Measurements from ENCODE around the gene KLHL29.

KLHL29 gene

DNA sequence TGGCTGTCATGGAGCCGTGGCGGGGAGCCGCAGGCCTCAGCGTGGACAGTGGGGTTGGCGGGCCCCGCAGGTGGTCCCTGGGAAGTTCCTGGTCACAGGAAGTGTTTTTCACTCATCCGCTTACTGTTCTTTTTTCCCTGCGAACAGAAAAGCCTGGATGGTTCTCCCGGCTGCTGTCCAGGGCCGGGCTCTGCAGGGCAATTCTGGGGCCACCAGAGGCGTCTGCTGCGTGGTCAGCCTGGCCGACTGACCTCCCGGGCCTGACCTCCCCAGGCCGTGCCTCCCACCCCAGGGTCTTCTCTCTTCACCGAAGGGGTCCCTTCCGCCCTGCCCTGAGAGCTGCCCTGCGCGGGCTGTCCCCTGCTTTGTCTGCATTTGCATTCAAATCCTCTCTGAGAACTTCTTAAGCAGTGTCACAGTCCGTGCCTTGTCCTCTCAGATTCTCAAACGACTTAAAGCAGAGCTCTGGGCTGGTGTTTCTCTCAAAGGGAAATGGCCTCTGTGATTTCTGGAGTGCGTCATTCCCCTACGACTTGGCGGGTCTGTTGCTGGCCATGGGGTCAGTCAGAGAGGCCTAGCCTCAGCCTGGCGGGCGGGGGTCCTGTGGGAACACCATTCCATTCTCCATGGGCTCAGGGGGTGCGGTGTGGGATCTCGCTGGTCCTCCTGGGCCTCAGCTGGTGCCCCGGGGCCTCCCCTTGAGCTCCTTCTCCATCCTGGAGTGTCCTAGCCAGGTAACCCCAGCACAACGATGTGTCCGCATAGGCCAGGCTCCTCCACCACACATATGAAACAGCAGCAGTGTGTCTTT lies 38.3 kb downstream of the KLHL29 start:
- no peak for DNase-seq

GRCh38 chr2:23423873-23424680 lies 39.1 kb downstream of the KLHL29 start:
- no peak for DNase-seq

GRCh38 chr2:23425338-23425871 lies 40.4 kb downstream of the KLHL29 start:
- DNase-seq = no peak

DNA sequence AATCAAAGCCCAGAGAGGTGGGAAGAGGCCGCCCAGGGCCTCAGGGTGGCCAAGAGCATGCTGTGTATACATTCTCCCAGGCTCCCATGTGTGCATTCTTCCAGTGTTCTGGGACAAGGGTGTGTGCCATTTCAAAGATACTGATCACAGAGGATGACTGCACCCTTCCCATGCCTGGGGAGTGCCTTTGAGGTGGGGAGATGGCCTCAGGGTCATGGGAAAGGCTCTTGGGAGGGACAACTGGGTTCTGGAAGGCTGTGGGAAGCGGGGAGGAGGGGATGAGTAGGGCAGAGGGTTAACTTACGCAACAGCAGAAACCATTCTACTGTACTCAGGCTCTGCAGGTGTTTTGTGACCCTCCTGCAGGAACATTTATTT lies 40.9 kb downstream of the KLHL29 start:
- DNase-seq = no peak

DNA sequence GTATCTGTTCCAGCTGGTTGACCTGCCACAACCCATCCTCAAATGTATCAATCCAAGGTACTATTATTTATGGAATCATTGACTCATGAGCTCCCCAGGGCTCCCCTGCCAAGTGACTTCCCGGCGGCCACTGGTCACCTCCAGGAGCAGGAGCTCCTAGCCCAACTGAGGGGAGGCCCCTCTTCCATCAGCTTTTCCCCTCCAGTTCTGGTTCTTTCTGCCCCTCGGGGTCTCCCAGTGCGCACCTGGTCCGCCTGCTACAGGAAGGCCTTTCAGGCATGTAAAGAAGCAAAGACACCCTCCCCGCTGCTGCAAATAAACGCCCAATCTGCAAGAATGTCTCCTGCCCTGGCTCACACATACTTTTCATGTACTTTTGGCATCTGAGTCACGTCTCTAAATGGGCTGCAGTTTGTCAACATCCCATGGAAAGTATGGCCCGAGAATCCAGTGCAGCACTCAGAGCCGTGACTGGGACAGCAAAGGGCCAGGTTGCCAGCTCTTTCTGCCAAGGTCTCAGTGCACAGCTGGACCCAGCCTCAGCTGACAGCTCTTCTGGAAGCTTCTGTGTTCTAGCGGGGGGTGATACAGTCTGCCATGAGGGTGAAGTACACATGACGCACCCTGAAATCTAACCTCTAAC lies 41.4 kb downstream of the KLHL29 start:
- DNase-seq = peak; percentile 50

DNA sequence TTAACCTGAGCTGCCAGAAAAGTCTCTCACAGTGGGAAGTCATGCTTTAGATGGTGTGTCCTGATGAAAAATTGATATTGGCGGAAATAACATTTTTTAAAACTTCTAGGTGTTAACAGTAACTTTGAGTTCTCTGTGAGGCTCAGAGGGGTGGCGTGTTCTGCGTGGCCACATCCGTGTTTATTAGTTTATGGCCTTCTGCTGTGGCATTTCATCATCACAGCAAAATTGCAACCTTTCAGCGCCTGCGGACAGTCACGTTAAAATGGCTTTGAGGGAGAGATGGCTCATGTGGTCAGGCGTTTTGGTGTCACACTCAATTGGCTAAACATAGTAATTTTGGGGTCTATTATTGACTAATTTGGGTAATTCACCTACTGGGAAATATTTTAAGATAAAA lies 42.4 kb downstream of the KLHL29 start:
- no peak for DNase-seq

GRCh38 chr2:23427976-23428375 lies 43.0 kb downstream of the KLHL29 start:
- no peak for DNase-seq

GRCh38 chr2:23429036-23429435 lies 44.1 kb downstream of the KLHL29 start:
- no peak for DNase-seq

DNA sequence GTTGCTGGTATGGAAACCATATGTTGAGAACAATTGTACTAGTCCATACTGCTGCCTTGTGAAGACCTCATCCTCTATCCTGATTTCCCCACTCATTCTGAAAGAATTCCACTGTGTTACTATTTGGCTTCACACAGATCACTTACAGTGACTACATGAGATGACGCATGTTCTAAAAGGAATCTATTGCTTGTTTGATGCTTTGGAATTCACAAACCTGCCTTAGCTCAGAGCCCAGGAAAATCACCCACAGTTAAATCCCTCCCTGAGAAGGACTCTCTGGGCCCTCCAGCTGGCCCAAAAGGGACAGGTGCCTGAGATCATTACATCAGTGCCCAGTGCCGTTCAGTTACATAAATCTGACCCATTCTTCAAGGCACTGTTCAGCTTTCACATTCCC lies 45.3 kb downstream of the KLHL29 start:
- peak; percentile 93 for DNase-seq

GRCh38 chr2:23432531-23432930 lies 47.6 kb downstream of the KLHL29 start:
- no peak for DNase-seq

- no peak for DNase-seq
Observed at GRCh38 chr2:23433282-23433681, 48.3 kb downstream of the KLHL29 start.

DNA sequence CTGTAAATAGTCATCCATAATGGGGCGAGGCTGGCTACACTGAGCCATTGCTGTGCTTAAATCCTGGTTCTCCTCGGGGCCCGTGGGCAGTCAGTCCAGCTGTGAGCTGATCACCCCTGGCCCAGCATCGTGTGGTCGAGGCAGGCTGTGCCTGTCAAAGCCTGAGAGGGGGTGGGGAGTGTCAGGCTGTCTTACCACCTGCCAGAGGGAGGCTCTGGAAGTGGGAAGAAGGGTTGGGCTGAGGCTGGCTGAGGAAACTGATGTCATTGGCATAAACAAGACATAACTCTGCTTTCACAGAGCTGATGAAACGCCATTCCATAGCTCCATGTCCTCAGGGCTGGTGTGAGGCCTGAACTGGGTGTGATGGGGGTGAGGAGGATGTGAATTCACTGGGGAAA lies 49.7 kb downstream of the KLHL29 start:
- DNase-seq = no peak

GRCh38 chr2:23435250-23436035 lies 50.5 kb downstream of the KLHL29 start:
- no peak for DNase-seq

GRCh38 chr2:23436346-23437098 lies 51.5 kb downstream of the KLHL29 start:
- DNase-seq = peak; percentile 67

DNA sequence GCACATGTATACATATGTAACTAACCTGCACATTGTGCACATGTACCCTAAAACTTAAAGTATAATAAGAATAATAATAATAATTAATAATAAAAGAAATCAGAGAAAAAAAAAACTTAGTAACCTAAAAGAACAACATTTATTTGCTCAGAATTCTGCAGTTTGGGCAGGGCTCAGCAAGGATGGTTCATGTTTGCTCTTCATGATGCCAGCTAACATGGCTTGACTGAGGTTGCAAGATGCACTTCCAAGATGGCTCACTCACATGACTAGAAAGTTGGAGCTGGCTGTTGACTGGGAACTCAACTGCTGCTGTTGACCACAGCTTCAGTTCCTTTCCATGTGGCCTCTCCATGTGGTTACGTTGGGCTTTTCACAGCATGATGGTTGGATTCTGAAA lies 56.4 kb downstream of the KLHL29 start:
- DNase-seq = no peak

DNA sequence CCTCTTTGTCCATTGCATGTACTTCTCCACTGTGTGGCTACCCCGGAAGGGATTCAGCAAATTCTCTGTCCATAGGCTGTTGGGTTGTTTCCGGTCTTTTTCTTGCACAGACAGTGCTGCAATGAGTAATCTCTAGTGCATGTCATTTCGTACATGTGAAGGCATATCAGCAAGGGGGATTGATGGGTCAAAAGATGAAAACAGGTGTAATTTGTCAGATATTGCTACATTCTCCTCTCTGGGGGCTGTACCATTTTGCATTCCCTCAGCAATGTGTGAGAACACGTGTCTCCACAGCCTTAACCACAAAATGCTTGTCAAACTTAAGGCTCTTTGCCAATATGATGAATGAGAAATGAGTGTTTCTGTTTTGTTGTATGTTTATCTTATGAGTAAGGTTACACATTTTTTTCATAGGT lies 60.5 kb downstream of the KLHL29 start:
- peak; percentile 80 for DNase-seq

- DNase-seq = no peak
Observed at GRCh38 chr2:23446916-23447315, 61.9 kb downstream of the KLHL29 start.

DNA sequence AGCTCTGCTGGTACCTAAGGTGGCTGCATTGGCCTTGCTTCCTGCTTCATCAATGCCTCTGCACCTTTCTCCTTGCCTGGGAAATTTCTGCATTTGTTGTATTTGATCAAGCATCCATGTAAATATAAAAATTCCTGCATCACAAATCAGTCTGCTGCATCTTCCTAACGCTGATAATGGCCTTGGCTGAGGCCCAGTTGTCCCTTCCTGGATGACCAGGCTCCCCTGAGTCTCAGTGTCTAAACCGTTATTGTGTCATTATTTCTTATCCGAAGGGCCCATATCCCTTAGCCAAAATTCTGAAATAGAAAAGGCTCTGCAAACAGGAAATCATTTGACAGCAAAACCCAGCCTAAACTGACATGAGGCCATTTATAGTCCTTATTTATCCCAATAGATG lies 62.4 kb downstream of the KLHL29 start:
- no peak for DNase-seq

DNA sequence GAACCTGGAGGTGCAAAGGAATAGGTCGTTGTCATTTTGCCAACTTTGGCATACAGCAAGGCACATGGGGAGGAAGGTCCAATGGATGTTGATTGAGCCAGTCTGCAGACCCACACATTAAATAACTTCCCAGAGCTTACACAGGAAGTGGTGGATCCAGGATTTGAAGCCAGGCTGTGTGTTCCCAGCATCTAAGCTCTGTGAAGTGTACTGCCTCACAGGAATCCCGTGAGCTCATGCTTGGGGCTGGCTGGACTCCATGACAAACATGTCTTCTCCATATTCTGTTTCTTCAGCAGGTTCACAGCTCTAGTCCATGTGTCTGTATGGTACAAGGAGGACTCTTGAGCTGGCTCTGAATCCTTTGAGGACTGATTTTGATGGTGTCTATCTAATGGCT lies 63.9 kb downstream of the KLHL29 start:
- DNase-seq = peak; percentile 24

DNA sequence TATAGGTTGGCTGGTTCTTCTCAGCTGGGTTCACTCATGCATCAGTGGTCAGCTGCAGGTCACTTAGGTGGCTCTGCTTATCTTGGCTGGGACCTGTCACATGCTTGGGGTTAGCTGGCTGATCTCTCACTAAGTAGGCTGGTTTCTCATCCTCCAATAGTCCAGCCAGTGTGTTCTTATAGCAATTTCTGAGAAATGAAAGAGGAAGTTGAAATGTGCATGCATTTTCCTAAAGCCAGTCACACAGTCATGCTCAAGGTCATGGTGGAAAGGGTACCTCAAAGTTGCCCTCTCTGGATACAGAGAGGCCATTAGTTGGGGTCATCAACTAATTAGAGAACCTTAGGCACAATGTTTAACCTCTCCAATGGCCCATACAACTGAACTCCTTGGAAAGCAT lies 64.4 kb downstream of the KLHL29 start:
- no peak for DNase-seq

- DNase-seq = no peak
Observed at GRCh38 chr2:23449831-23450331, 64.9 kb downstream of the KLHL29 start.
